Middle frontal gyrus (tissue), 1 donor: ENCODE measurements around the gene SLC5A5.
"Not testable (repeated sequence)": the region's sequence is repeated elsewhere in the genome, so short reads cannot be mapped to it uniquely, and the experiment has no call there.

Experiments
- DNase-seq: peaks from one replicate; pipeline ENCODE4 v3.0.0-alpha.2; 2015; ENCODE audit warnings: low spot score; ENCODE audit errors: extremely low spot score

SLC5A5 gene

GRCh38 chr19:17919122-17919521 is 47.4 kb downstream of the SLC5A5 start:
- not testable (repeated sequence) for DNase-seq

- DNase-seq: no peak
Measured at GRCh38 chr19:17920527-17920926, 48.8 kb downstream of the SLC5A5 start.

- no peak for DNase-seq
Measured at GRCh38 chr19:17922138-17922537, 50.4 kb downstream of the SLC5A5 start.

GRCh38 chr19:17926044-17926443 is 54.3 kb downstream of the SLC5A5 start:
- no peak for DNase-seq

- no peak for DNase-seq
Measured at GRCh38 chr19:17929056-17929455, 57.3 kb downstream of the SLC5A5 start.

- no peak for DNase-seq
Measured at GRCh38 chr19:17931532-17932191, 59.9 kb downstream of the SLC5A5 start.

- peak; percentile 80 for DNase-seq
Measured at GRCh38 chr19:17932485-17933338, 61.0 kb downstream of the SLC5A5 start, which contains the start of gene CCDC124. CCDC124 (plus strand) TSS chr19:17933015; CDS start chr19:17936421, 3,406 bp downstream.

- no peak for DNase-seq
Measured at GRCh38 chr19:17933414-17934129, 61.8 kb downstream of the SLC5A5 start.

GRCh38 chr19:17936379-17936778 is 64.6 kb downstream of the SLC5A5 start:
- no peak for DNase-seq

- DNase-seq: no peak
Measured at GRCh38 chr19:17937371-17937900, 65.7 kb downstream of the SLC5A5 start.

- DNase-seq: peak; percentile 43
Measured at GRCh38 chr19:17938092-17938845, 66.5 kb downstream of the SLC5A5 start.

- no peak for DNase-seq
Measured at GRCh38 chr19:17942181-17942580, 70.4 kb downstream of the SLC5A5 start.

GRCh38 chr19:17942582-17943273 is 71.0 kb downstream of the SLC5A5 start:
- DNase-seq: no peak

- no peak for DNase-seq
Measured at GRCh38 chr19:17943274-17944221, 71.8 kb downstream of the SLC5A5 start.

- DNase-seq: peak; percentile 39
Measured at GRCh38 chr19:17944301-17944700, 72.6 kb downstream of the SLC5A5 start.
